ENCODE measurements around the gene USP7. TPM values are rescaled to one million over a fixed set of nuclear protein-coding genes. Genes with fewer than 3 reads are reported as not detected.
A peak's percentile ranks its signal among the peaks of the same experiment; 100 is the strongest.

The USP7 gene
- polyA plus RNA-seq, 2 of the 4 experiments (the other 2 are of a cell fraction) = 39.6 to 65.9 TPM

- peak in 1 of 2 experiments; percentile 56; a peak in 2 of 6 replicates for ATAC-seq
- no peak overlapping the region for H3K4me2 ChIP-seq
- no peaks in the 10 kb centered on the region for H3K4me1 ChIP-seq
- CTCF ChIA-PET = interaction anchor here (0.6 to 14.0 kb wide), 5 partner anchors 11 to 235 kb away, joined by 3 to 147 read pairs (median 4); partner anchors contain the start of gene LITAFD
- WGBS (ENCODE audit: missing lambda C conversion rate) = 94% methylated on average over 9 of the region's 9 CpGs
- no peak overlapping the region for H3K4me3 ChIP-seq
- no peaks in the 10 kb centered on the region for H3K9me3 ChIP-seq
- no peak for FAIRE-seq
- no peak overlapping the region for H3K27ac ChIP-seq
- TF ChIP-seq RAD21 (conservative IDR thresholded peaks at IDR 0.05 in 1 of 2, IDR thresholded peaks at IDR 0.05 in 1 of 2) (no peak; a peak in 1 of 5 replicates), POLR2AphosphoS2 (conservative IDR thresholded peaks at IDR 0.05; ENCODE audit: low read length) (no peak), HDAC2 (IDR thresholded peaks at IDR 0.05) (no peak), HOXB13 (CRISPR knock-in tag; IDR thresholded peaks at IDR 0.05; ENCODE audit: low read depth) (no peak), ZFP36 (IDR thresholded peaks at IDR 0.05; ENCODE audit: borderline replicate concordance, partially characterized antibody) (no peak), EHF (CRISPR knock-in tag; IDR thresholded peaks at IDR 0.05) (no peak), MAFK (IDR thresholded peaks at IDR 0.05; ENCODE audit: partially characterized antibody) (no peak), NFE2L2 (conservative IDR thresholded peaks at IDR 0.05; ENCODE audit: low read length) (no peak), HOXB5 (CRISPR knock-in tag; IDR thresholded peaks at IDR 0.05) (no peak), BCL3 (IDR thresholded peaks at IDR 0.05) (no peak), E2F6 (IDR thresholded peaks at IDR 0.05; ENCODE audit: borderline replicate concordance, low read depth) (no peak), JUNB (IDR thresholded peaks at IDR 0.05) (no peak), RARB (CRISPR knock-in tag; IDR thresholded peaks at IDR 0.05) (no peak), MYC (IDR thresholded peaks at IDR 0.05; ENCODE audit: borderline replicate concordance, low read length) (no peak), PHF8 (IDR thresholded peaks at IDR 0.05; ENCODE audit: borderline replicate concordance, low read depth) (no peak)
- no peak for DNase-seq (ENCODE audit: low read depth in 1 of 2, low spot score in 1 of 2)
- POLR2A ChIA-PET = interaction anchor here (0.6 kb wide), 1 partner anchor 191 kb away, joined by 3 read pairs; no protein-coding TSS in a partner anchor
These were observed 63.9 kb downstream of the USP7 start for GRCh38 chr16:8899709-8900317.

GRCh38 chr16:8898660-8899318, 64.9 kb downstream of the USP7 start:
- Histone ChIP-seq H3K9me3 (no peaks in the 10 kb centered on the region), H3K4me2 (no peak overlapping the region), H3K4me3 (no peak overlapping the region), H3K27ac (no peak overlapping the region), H3K4me1 (no peaks in the 10 kb centered on the region)
- TF ChIP-seq TP53 (CRISPR knock-in tag; IDR thresholded peaks at IDR 0.05) (no peak), NFE2L2 (conservative IDR thresholded peaks at IDR 0.05; ENCODE audit: low read length) (no peak), HOXB5 (CRISPR knock-in tag; IDR thresholded peaks at IDR 0.05) (no peak), RNF2 (IDR thresholded peaks at IDR 0.05; ENCODE audit: borderline replicate concordance, low read depth) (no peak), MAX (IDR thresholded peaks at IDR 0.05) (no peak), SREBF2 (IDR thresholded peaks at IDR 0.05) (no peak), NR3C1 (IDR thresholded peaks at IDR 0.05) (no peak), ZFP36 (IDR thresholded peaks at IDR 0.05; ENCODE audit: borderline replicate concordance, partially characterized antibody) (no peak), PBX3 (IDR thresholded peaks at IDR 0.05) (no peak), ZSCAN20 (CRISPR knock-in tag; IDR thresholded peaks at IDR 0.05) (no peak), RAD21 (conservative IDR thresholded peaks at IDR 0.05 in 1 of 2, IDR thresholded peaks at IDR 0.05 in 1 of 2) (no peak), KDM5A (IDR thresholded peaks at IDR 0.05) (no peak), HMGXB4 (CRISPR knock-in tag; IDR thresholded peaks at IDR 0.05; ENCODE audit: borderline replicate concordance) (no peak), SMC3 (IDR thresholded peaks at IDR 0.05) (no peak), USF2 (IDR thresholded peaks at IDR 0.05) (no peak)
- 93% methylated on average over 3 of the region's 3 CpGs for WGBS (ENCODE audit: missing lambda C conversion rate)
- DNase-seq (ENCODE audit: low read depth in 1 of 2, low spot score in 1 of 2) (no peak), FAIRE-seq (no peak), ATAC-seq (no peak)
- CTCF ChIA-PET = interaction anchor here (0.6 to 14.0 kb wide), 4 partner anchors 16 to 236 kb away, joined by 3 to 147 read pairs (median 7); partner anchors contain the start of gene LITAFD
- POLR2A ChIA-PET = no interaction called here

Measured in A549 (cell line).